Fibroblast of skin of right biceps (primary cell): ENCODE measurements around the gene DNAAF5.
"Not testable (repeated sequence)": the region's sequence is repeated elsewhere in the genome, so short reads cannot be mapped to it uniquely, and the experiment has no call there.

Experiments
- DNase-seq: peaks from one replicate; pipeline ENCODE4 v3.0.0-alpha.2; 2013

The DNAAF5 gene

GRCh38 chr7:784971-785370, 58.5 kb downstream of the DNAAF5 start:
- no peak for DNase-seq

DNA sequence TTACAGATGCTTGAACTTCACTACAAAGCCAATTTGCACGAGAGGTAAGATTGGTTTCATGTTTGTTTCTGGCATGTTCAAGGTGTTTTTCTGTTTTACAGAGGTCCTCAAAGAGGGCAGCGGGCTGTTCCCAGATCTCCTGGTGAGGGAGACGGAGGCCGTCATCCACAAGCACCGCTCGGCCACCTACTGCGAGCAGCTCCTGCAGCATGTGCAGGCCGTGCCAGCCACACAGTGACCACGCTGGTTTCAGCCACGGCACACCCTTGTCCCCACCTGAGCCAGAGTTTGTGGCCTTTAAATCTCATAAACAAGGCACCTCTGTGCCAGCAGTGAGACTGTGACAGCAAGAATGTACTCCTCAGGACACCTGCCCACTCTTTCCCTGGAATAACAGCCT, 58.9 kb downstream of the DNAAF5 start:
- DNase-seq = no peak

DNA sequence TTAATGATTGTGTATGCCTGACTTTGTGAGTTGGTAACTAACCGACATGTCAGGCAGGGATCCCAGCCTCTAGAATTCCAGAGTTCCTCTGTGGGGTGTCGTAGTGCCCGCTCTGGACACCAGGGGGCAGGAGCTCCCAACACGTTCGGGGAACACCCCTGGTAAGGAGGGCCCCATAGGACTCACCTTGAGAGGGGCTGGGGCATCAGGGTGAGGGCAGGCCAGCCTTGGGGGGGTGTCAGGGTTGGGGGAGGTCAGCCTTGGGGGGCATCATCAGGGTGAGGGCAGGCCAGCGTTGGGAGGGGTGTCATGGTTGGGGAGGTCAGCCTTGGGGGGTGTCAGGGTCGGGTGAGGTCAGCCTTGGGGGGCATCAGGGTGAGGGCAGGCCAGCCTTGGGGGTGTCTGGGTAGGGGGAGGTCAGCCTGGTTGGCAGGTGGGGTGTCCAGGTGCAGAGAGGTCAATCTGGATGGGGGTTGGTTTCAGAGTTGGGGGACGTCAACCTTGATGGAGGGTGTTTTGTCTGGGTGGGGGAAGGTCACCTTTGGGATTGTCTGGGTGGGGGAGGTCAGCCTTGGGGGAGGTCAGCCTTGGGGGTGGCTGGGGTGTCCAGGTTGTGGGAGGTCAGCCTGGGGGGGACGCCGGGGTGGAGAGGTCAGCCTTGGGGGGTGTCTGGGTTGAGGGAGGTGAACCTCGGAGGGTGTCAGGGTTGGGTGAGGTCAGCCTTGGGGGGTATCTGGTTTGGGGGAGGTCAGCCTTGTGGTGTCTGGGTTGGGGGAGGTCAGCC, 60.2 kb downstream of the DNAAF5 start:
- peak; percentile 55 for DNase-seq

DNA sequence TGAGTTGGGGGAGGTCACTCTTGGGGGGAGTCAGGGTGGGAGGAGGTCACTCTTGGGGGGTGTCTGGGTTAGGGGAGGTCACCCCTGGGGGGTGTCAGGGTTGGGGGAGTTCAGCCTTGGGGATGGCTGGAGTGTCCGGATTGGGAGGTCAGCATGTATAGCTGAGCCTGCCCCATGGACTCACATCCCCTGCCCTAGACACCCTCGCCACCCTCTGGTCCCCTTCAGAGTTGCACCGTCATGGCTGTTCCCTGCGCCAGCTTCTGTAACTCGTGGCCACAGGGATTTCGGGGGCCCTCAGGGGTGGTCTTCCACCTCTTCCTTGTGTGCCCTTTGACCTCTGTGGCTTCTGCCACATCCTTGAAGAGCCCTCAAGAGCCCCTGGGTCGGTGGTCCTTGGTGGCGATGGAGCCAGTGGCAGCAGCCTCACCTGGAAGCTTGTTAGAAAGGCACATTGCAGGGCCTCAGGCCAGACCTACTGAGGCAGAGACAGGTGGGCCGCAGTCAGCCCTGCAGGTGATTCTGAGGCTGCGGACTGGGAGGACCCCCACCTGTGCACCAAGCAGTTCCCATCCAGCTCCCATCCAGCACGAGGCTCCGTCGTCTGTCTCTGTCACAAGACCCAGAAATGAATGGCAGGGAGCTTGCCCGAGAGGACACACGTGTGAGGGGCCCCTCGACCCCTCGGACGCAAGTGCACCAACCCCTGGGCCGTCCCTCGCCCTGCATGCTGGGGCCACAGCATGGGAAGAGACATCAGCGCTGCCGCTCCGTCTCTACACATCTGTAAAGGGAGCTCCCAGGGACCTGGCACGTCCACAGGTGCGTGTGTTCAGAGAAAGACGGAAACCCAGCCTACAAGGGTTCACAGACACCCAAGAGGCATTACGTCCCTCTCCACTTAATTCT, 61.1 kb downstream of the DNAAF5 start:
- no peak for DNase-seq

DNA sequence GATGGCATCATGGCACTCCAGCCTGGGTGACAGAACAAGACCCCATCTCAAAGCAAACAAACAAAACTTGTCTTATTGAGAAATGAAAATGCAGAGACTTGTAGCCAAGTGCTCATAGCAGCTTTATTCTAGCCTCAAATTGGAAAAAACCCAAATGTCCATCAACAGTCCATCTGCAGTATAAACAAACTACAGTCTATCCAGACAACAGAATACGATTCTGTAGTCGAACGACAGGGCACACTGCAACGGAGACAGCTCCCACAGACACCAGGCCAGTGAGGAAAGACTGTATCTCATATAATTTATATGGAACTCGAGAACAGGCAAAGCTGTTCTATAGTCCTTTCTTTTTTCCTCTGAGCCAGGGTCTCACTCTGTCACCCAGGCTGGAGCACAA, 65.0 kb downstream of the DNAAF5 start:
- DNase-seq = no peak

GRCh38 chr7:794207-794606, 67.7 kb downstream of the DNAAF5 start:
- DNase-seq = no peak

- DNase-seq = no peak
These were observed 68.3 kb downstream of the DNAAF5 start for GRCh38 chr7:794671-795329.

DNA sequence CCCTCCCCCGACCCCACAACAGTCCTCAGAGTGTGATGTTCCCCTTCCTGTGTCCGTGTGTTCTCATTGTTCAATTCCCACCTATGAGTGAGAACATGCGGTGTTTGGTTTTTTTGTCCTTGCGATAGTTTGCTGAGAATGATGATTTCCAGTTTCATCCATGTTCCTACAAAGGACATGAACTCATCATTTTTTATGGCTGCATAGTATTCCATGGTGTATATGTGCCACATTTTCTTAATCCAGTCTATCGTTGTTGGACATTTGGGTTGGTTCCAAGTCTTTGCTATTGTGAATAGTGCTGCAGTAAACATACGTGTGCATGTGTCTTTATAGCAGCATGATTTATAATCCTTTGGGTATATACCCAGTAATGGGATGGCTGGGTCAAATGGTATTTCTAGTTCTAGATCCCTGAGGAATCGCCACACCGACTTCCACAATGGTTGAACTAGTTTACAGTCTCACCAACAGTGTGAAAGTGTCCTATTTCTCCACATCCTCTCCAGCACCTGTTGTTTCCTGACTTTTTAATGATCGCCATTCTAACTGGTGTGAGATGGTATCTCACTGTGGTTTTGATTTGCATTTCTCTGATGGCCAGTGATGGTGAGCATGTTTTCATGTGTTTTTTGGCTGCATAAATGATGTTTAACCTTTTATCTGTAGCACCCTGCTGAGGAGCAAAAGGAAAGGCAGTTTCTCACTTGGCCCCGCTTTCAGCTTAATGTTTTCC, 70.1 kb downstream of the DNAAF5 start:
- not testable (repeated sequence) for DNase-seq

- no peak for DNase-seq
These were observed 72.5 kb downstream of the DNAAF5 start for GRCh38 chr7:798921-799470.

- no peak for DNase-seq
These were observed 74.2 kb downstream of the DNAAF5 start for GRCh38 chr7:800692-801091.

DNA sequence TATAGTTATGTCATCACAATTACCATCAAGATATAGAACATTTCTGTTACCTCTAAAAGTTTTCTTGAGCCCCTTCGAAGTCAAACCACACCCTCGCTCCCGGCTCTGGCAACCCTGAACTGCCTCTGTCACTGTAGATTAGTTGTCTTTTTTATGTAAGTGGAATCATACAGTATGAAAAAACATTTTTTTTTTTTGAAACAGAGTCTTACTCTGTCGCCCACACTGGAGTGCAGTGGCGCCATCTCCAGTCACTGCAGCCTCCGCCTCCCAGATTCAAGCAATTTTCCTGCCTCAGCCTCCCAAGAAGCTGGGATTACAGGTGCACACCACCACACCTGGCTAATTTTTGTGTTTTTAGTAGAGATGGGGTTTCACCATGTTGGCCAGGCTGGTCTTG, 74.9 kb downstream of the DNAAF5 start:
- DNase-seq = not testable (repeated sequence)

GRCh38 chr7:801940-802381, 75.5 kb downstream of the DNAAF5 start:
- DNase-seq = no peak

GRCh38 chr7:802500-803242, 76.2 kb downstream of the DNAAF5 start:
- DNase-seq = no peak

GRCh38 chr7:803243-803635, 76.7 kb downstream of the DNAAF5 start:
- DNase-seq = no peak

GRCh38 chr7:803796-804195, 77.3 kb downstream of the DNAAF5 start:
- DNase-seq = not testable (repeated sequence)

DNA sequence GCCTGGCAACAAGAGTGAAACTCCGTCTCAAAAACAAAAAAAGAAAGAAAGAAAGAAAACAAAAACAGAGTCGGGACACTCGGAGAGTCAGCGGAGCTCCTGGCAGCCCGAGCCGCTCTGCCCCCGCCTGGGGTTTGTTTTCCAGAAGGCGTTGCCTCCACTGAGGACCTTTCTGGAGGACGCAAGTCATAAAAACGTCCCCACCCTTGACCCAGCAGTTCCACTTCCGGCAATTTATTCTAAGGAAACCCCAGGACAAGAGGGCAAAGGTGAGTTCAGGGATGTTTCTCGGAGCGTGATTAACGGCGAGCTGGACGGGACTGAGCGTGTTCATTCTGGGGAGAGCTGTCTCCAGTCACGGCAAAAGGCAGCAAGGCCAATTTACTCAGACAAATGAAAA, 78.8 kb downstream of the DNAAF5 start:
- no peak for DNase-seq

GRCh38 chr7:815284-816216, 89.1 kb downstream of the DNAAF5 start:
- peak; percentile 16 for DNase-seq

- peak; percentile 98 for DNase-seq
These were observed 89.8 kb downstream of the DNAAF5 start for GRCh38 chr7:816300-816750.

DNA sequence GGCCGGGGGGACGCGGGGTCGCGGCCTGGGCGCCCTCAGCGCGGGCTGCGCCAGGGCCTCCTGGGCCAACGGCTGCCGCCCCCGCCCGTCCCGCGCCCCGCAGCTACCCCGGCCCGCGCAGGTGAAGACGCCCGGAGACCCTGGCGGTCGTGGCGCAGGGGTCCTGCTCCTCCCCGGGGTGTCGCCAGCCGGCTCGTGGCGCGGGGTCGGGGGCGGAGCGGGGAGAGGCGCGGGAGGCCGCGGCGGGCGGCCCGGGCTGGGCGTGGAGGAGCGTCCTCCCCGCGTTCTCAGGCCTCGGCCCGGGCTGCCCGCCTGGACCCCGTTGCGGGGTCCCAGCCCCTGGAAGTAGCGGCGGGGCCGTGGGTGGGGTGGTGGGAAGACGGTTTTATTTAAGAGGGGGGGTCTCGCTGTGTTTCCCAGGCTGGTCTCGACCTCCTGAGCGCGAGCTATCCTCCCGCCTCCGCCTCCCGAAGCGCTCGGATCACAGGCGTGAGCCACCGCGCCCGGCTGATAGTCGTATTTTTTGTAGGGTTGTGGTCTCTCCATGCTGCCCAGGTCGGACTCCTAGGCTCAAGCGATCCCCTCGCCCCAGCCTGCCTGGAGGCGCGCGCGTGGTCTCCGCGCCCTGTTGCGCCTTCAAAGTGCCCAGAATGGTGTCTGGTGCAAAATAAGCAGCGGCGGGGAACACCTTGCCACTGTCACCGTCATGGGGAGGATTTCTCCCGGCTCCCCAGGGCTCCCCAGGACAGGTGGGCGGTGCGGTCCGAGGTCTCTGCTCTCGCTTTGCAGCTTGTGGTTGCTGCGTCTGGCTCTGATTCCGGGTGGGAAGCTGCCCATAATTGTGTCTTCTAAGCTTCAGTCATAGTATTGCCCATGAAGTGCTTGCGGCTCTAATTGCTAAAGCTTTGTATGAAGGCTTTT, 90.5 kb downstream of the DNAAF5 start:
- no peak for DNase-seq
